SK-N-SH (cell line): Measurements from ENCODE around the gene SLC24A1.

Experiments used
- FOXJ3 ChIP-seq: sonication (generic); formaldehyde crosslinking; IDR thresholded peaks from 2 replicates; pipeline ENCODE4 v1.5.1; 2020; ENCODE audit warnings: mild to moderate bottlenecking, missing genetic modification reagents
- TCF12 ChIP-seq: IDR thresholded peaks from 2 replicates; pipeline ENCODE4 v1.4.0; 2012
- TEAD4 ChIP-seq: IDR thresholded peaks from 2 replicates; pipeline ENCODE4 v1.4.0; 2012; ENCODE audit warnings: mild to moderate bottlenecking, borderline replicate concordance; ENCODE audit not compliant: insufficient read depth
- TF ChIP-seq, protein P1 (sequence below): fragments of 200-600 bp; sonication (generic); IDR thresholded peaks from 2 replicates; pipeline ENCODE4 v1.6.1; 2017; ENCODE audit warnings: antibody characterized with exemption, mild to moderate bottlenecking, moderate library complexity

DNA sequence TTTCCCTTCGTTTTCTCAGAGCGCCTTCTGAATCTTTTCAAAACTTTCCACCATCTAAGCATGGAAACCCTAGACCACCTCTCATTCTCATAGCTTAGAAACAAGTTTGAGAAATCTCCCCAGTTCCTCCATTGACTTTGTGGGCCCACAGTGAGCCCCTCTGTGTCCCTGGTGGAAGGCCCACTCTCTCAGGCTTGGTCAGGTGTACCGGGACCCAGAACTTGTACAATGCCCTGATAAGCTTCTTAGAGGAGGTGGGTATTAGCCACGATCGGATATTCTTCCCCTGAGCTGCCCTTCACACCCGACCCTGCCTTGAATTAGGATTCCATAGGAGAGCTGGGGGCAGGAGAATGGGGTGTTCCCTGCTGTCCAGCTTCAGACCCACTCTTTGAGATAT, at the start of gene SLC24A1:
- TF ChIP-seq, protein P1, sequence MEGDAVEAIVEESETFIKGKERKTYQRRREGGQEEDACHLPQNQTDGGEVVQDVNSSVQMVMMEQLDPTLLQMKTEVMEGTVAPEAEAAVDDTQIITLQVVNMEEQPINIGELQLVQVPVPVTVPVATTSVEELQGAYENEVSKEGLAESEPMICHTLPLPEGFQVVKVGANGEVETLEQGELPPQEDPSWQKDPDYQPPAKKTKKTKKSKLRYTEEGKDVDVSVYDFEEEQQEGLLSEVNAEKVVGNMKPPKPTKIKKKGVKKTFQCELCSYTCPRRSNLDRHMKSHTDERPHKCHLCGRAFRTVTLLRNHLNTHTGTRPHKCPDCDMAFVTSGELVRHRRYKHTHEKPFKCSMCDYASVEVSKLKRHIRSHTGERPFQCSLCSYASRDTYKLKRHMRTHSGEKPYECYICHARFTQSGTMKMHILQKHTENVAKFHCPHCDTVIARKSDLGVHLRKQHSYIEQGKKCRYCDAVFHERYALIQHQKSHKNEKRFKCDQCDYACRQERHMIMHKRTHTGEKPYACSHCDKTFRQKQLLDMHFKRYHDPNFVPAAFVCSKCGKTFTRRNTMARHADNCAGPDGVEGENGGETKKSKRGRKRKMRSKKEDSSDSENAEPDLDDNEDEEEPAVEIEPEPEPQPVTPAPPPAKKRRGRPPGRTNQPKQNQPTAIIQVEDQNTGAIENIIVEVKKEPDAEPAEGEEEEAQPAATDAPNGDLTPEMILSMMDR = no peak
- TF ChIP-seq TEAD4 = no peak
- no peak for TF ChIP-seq FOXJ3 (CRISPR knock-in tag)
- TF ChIP-seq TCF12 = no peak
